Upper lobe of left lung (tissue), 4 donors: ENCODE data around the gene ARHGEF10L.

ENCODE experiments used
- POLR2AphosphoS5 ChIP-seq, 2 donors: sonication (generic); formaldehyde crosslinking; IDR thresholded peaks; one replicate each; pipeline ENCODE4 v1.5.1; 2017; ENCODE audit warnings: antibody characterized with exemption in 2 of 2
- TF ChIP-seq, protein P1 (sequence below), 6 experiments: fragments of 450-650 bp in 4 of 6; fragments of 200-600 bp in 2 of 6; sonication (generic) in 2 of 6; IDR thresholded peaks; one replicate each; pipeline ENCODE4 v1.5.1; 2016 to 2019; ENCODE audit warnings: antibody characterized with exemption in 6 of 6

DNA sequence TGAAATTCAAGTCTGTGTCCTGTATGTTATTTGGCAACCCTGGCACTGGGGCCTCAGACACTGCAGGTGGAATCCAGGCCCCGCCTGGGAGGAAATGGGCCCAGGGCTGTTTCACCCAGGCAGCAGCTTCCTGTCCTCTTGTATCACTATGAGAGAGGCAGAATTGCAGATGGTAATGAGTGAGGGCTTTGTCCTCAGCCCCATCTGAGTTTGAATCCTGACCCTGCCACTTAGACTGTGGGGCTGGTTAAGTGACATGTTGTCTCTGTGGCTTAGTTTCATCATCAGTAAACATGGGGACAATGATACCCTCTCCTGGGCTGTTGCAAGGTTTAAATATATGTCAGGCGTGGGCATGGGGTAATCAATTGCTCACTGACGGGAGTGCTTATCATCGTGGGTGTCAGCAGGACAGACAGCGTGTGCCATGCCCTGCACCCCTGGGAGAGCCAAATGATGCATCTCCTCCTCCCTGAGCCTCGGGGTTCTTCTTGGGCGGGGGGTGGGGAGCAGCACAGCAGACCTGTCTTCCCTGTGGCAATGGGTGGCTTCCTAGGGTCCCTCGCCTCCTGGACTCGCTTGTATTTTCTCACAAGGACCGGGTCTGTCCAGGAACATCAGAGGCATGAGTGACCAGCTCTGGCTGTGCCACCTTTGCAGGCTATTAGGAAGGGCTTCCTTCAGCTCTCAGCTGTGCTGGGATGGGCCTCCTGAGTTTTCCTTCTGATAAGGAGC lies 42.1 kb downstream of the ARHGEF10L start:
- no peak for TF ChIP-seq POLR2AphosphoS5 (IDR thresholded peaks at IDR 0.05)
- TF ChIP-seq, protein P1, sequence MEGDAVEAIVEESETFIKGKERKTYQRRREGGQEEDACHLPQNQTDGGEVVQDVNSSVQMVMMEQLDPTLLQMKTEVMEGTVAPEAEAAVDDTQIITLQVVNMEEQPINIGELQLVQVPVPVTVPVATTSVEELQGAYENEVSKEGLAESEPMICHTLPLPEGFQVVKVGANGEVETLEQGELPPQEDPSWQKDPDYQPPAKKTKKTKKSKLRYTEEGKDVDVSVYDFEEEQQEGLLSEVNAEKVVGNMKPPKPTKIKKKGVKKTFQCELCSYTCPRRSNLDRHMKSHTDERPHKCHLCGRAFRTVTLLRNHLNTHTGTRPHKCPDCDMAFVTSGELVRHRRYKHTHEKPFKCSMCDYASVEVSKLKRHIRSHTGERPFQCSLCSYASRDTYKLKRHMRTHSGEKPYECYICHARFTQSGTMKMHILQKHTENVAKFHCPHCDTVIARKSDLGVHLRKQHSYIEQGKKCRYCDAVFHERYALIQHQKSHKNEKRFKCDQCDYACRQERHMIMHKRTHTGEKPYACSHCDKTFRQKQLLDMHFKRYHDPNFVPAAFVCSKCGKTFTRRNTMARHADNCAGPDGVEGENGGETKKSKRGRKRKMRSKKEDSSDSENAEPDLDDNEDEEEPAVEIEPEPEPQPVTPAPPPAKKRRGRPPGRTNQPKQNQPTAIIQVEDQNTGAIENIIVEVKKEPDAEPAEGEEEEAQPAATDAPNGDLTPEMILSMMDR (IDR thresholded peaks at IDR 0.05): no peak
